Neural crest cell (in vitro differentiated cells): ENCODE results near the gene SORCS3. TPM values are rescaled to one million over a fixed set of nuclear protein-coding genes. Genes with fewer than 3 reads are reported as not detected.
A peak's percentile ranks its signal among the peaks of the same experiment; 100 is the strongest.

Experiments
- DNase-seq: peaks from one replicate; pipeline ENCODE4 v3.0.0; 2021; ENCODE audit warnings: low read depth, mixed read lengths, low spot score
- H3K27ac Mint-ChIP-seq: one replicate; pipeline ENCODE4 v1.8.0; 2021; ENCODE audit warnings: mild to moderate bottlenecking, mixed read lengths; ENCODE audit not compliant: unreplicated experiment
- H3K27me3 Mint-ChIP-seq: 2 replicates; pipeline ENCODE4 v1.8.0; 2021; ENCODE audit warnings: low read depth, mild to moderate bottlenecking, mixed read lengths
- H3K36me3 Mint-ChIP-seq: 2 replicates; pipeline ENCODE4 v1.8.0; 2021; ENCODE audit warnings: low read depth, mild to moderate bottlenecking, mixed read lengths
- H3K4me1 Mint-ChIP-seq: 2 replicates; pipeline ENCODE4 v1.8.0; 2021; ENCODE audit warnings: mixed read lengths
- H3K4me3 Mint-ChIP-seq: one replicate; pipeline ENCODE4 v1.8.0; 2021; ENCODE audit warnings: mild to moderate bottlenecking, mixed read lengths
- H3K9me3 Mint-ChIP-seq: 2 replicates; pipeline ENCODE4 v1.8.0; 2021; ENCODE audit warnings: mixed read lengths
- total RNA-seq: library from RNA; stranded (reverse); gene quantifications from 2 replicates; pipeline ENCODE4 v1.2.1, GENCODE V29; 2021
- TF ChIP-seq, protein P1 (sequence below): fragments of 200-600 bp; sonication (generic); conservative IDR thresholded peaks from 2 replicates; pipeline ENCODE4 v1.5.0; 2021; ENCODE audit warnings: antibody characterized with exemption, mild to moderate bottlenecking

The SORCS3 gene
- total RNA-seq, 1 donor from 2014 or later: 3.3 TPM

DNA sequence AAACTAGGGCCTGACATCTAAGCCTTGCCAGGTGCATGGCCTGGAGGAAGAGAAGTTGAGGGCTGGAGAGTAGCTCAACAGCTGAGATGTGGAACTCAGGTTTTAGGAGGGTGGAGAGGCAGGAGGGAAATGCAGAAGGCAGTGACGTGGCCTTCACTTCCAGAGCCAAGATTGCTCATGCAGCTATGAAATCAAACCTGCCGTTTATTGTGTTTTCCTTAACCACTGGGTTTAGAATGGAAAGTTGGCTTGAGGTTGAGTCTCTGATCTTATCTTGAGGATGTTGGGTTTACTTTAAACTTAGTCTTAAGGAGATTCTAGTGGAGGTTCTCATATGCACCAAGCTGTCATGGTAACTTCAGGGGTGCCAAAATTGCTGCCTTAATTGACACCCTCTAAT, 178.6 kb downstream of the SORCS3 start:
- Mint-ChIP-seq H3K27me3 (peaks cover 14% of the 10 kb centered on the region), H3K27ac (no peak overlapping the region), H3K36me3 (no peaks in the 10 kb centered on the region), H3K4me3 (no peak overlapping the region), H3K9me3 (no peaks in the 10 kb centered on the region), H3K4me1 (no peaks in the 10 kb centered on the region)
- no peak for DNase-seq
- TF ChIP-seq, protein P1, sequence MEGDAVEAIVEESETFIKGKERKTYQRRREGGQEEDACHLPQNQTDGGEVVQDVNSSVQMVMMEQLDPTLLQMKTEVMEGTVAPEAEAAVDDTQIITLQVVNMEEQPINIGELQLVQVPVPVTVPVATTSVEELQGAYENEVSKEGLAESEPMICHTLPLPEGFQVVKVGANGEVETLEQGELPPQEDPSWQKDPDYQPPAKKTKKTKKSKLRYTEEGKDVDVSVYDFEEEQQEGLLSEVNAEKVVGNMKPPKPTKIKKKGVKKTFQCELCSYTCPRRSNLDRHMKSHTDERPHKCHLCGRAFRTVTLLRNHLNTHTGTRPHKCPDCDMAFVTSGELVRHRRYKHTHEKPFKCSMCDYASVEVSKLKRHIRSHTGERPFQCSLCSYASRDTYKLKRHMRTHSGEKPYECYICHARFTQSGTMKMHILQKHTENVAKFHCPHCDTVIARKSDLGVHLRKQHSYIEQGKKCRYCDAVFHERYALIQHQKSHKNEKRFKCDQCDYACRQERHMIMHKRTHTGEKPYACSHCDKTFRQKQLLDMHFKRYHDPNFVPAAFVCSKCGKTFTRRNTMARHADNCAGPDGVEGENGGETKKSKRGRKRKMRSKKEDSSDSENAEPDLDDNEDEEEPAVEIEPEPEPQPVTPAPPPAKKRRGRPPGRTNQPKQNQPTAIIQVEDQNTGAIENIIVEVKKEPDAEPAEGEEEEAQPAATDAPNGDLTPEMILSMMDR: no peak

DNA sequence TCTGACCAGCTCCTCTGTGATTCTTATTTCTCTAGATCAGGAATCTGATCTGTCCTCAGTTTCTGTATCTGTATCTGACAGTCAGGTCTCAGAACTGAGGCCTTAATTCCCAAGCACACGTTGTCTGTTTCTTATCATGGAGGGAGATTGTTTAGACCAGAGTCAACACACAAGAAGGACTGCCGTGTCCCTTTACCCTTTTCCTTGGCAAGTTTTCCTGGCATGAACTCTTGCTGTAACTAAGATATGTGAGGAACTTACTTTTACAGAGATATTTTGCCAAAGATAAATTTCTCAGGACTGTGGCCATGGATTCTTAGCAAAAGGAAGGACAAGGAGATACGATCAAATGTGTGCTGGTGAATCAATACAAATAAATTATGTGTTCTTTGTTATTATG, 181.0 kb downstream of the SORCS3 start:
- H3K4me3 Mint-ChIP-seq: no peak overlapping the region
- no peak for DNase-seq
- peaks cover 3% of the 10 kb centered on the region for H3K9me3 Mint-ChIP-seq
- H3K27me3 Mint-ChIP-seq: peaks cover 14% of the 10 kb centered on the region
- H3K27ac Mint-ChIP-seq: no peak overlapping the region
- TF ChIP-seq, protein P1: no peak
- no peaks in the 10 kb centered on the region for H3K36me3 Mint-ChIP-seq
- H3K4me1 Mint-ChIP-seq: no peaks in the 10 kb centered on the region

DNA sequence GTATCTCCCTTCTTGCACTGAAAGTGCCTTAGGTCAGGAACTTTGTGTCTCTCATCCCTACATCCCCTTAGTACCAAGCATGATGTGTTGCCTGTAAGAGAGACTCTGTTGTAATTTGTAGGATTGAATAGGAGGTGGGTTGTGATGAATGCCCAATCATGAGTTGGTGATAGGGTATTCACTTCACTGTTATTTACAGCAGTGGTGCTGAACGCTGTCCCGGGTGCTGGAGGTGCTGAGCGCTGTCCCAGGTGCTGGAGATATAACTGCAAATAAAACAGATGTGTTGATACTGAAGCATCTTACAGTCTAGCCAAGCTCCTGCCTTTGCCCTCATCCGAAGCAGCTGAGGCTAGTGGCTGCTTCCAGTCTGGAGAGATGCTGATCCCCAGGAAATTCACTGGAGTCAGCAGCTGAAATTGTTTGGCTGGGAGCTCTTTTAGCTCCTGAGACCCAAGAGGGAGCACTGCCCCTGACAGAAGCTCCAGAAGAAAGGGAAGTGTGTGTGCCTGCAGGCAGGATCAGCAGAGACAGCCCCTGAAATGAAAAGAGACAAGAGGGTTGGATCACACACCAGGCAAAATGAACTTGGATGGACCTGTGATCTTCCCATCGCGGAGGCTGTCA, 183.4 kb downstream of the SORCS3 start:
- H3K4me3 Mint-ChIP-seq: no peak overlapping the region
- DNase-seq: peak; percentile 59
- TF ChIP-seq, protein P1: no peak
- peaks cover 2% of the 10 kb centered on the region for H3K36me3 Mint-ChIP-seq
- H3K9me3 Mint-ChIP-seq: peaks cover 8% of the 10 kb centered on the region
- H3K27ac Mint-ChIP-seq: no peak overlapping the region
- H3K27me3 Mint-ChIP-seq: peaks cover 15% of the 10 kb centered on the region
- H3K4me1 Mint-ChIP-seq: no peaks in the 10 kb centered on the region

DNA sequence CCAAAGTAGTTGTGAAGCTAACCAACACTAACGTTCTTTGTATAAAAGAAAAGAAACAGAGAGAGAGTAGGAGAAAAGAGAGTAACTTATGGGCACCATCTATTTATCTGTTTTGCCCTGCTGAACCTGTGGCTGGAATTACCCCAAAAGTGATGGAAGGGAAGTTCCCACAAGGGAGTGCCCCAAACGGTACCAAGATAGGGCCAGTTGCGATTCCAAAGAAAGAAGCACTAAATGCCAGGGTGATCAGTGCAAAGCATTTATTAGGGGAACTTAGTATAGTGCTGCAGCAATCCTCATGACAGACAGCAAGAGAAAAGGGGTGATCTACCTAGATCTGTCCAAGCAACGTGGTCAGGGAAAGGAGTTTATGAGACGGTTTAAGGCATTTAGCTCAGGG, 190.2 kb downstream of the SORCS3 start:
- Mint-ChIP-seq H3K27ac (no peak overlapping the region), H3K27me3 (peaks cover 10% of the 10 kb centered on the region), H3K4me1 (no peaks in the 10 kb centered on the region), H3K36me3 (peaks cover 2% of the 10 kb centered on the region), H3K9me3 (peaks cover 8% of the 10 kb centered on the region), H3K4me3 (no peak overlapping the region)
- DNase-seq: no peak
- TF ChIP-seq, protein P1: no peak

DNA sequence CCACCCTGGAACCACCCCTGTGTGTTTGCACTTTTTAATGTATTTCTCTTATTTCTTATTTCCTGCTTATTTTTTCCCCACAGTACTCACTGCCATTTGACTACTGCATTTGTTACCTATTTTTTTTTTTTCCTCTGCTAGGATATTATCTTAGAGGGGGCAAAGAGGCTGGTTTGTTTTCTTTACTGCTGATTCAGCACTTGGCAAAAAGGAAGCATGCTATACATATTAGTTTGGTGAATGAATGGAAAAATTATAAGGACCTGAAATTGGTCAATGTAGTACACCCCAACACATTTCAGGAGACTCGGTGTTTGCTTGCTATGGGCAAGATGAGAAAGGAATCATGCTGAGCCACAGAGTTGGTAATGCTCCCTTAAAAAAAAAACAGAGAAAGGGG, 193.5 kb downstream of the SORCS3 start:
- no peaks in the 10 kb centered on the region for H3K36me3 Mint-ChIP-seq
- H3K27me3 Mint-ChIP-seq: peaks cover 21% of the 10 kb centered on the region
- H3K4me1 Mint-ChIP-seq: no peaks in the 10 kb centered on the region

More for the DNA sequence above, 193.5 kb downstream of the SORCS3 start:
- no peak for DNase-seq
- H3K9me3 Mint-ChIP-seq: no peaks in the 10 kb centered on the region
- TF ChIP-seq, protein P1: no peak
- H3K27ac Mint-ChIP-seq: no peak overlapping the region
- no peak overlapping the region for H3K4me3 Mint-ChIP-seq
